ENCODE data around the gene VGLL2.

VGLL2 gene

GRCh38 chr6:117265410-117266256 lies at the start of gene VGLL2:
TSS of gene VGLL2 (plus strand) at chr6:117265558. CDS start at chr6:117265764, 206 bp downstream.
- TF ChIP-seq CTCF (conservative IDR thresholded peaks at IDR 0.05) = 0 out of 2 replicates have a peak, but pooled peaks have one; percentile 2
- H3K27ac ChIP-seq = no peak within 1 kb of the TSS

GRCh38 chr6:117222861-117223260 lies 42.5 kb upstream of the VGLL2 start:
- H3K27ac ChIP-seq = no peak overlapping the region
- no peak for TF ChIP-seq CTCF (conservative IDR thresholded peaks at IDR 0.05)

- no peak overlapping the region for H3K27ac ChIP-seq
- no peak for TF ChIP-seq CTCF (conservative IDR thresholded peaks at IDR 0.05)
Measured at GRCh38 chr6:117226778-117227177, 38.6 kb upstream of the VGLL2 start.

- no peak for TF ChIP-seq CTCF (conservative IDR thresholded peaks at IDR 0.05)
- no peak overlapping the region for H3K27ac ChIP-seq
Measured at GRCh38 chr6:117227245-117227962, 38.0 kb upstream of the VGLL2 start.

- H3K27ac ChIP-seq = no peak overlapping the region
- no peak for TF ChIP-seq CTCF (conservative IDR thresholded peaks at IDR 0.05)
Measured at GRCh38 chr6:117228202-117228601, 37.2 kb upstream of the VGLL2 start.

GRCh38 chr6:117229870-117230269 lies 35.5 kb upstream of the VGLL2 start:
- no peak for TF ChIP-seq CTCF (conservative IDR thresholded peaks at IDR 0.05)
- no peak overlapping the region for H3K27ac ChIP-seq

- TF ChIP-seq CTCF (conservative IDR thresholded peaks at IDR 0.05) = no peak
- no peak overlapping the region for H3K27ac ChIP-seq
Measured at GRCh38 chr6:117231466-117231865, 33.9 kb upstream of the VGLL2 start.
